GM19193 (cell line): ENCODE measurements around the gene GARRE1.

Experiments used
- POLR2A ChIP-seq: IDR thresholded peaks from 4 replicates; pipeline ENCODE4 v1.6.1; 2011; ENCODE audit not compliant: insufficient read depth, insufficient read length; ENCODE audit errors: extremely low read depth

GARRE1 gene

DNA sequence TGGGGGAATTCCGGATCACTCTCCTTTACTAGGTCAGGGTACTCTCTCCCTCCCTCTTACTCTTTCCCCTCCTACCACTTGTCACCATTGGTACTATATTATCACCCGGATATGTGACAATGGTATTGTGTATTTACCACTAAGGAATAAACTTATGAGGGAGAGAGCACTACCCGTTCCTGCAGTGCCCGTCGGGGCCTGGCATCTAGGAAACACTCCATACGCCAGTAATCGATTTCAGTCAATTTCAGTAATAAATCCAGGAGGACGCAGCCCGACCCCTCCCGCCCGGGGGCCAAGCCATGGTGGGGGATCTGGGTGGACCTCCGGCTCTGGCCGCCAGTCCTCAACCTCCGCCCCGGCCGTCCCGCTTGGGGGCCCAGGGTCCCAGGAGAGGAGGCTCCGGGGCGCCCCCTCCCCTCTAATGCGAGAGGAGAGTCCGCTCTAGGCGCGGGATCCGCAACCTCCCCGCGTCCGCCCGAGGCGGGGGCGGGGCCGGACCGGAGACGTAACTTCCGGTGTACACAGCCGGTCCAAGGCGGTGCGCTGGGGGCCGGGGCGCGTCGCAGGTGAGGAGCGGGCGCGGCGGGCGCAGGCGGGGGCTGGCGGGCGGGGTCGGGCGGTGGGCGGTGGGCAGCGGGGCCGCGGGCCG lies at the start of gene GARRE1:
TSS of gene GARRE1 (plus strand) at position 509 of the 652 bp plus-strand sequence. CDS start 45,920 bp downstream, outside the sequence.
- peak; percentile 89 for TF ChIP-seq POLR2A

DNA sequence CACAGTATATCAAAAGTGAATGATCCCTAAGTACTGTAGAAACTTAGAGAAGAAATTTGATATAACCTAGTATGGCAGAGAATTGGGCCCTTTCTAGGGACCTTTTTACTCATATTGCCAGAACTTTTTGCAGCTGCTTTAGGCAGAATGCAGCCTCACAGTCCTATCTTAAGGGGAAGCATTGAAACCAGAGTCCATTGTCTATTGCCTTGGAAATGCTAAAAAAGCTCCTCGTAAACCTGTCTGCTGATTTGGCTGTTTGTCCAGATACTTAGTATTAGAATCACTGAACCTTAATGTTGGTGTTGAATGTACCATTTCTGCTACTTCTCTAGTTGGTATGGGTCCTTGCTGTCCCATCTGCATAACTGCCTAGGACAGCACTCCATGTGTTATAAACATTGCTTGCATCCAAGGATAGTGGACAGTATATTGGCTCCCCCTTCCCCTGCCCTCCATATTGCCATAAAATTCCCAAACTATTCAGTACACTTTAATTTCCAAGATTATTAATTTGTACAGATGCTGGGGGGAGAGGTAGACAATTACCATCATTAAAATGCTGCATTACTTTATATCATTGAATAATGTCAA lies 46.0 kb upstream of the GARRE1 start:
- TF ChIP-seq POLR2A = no peak

DNA sequence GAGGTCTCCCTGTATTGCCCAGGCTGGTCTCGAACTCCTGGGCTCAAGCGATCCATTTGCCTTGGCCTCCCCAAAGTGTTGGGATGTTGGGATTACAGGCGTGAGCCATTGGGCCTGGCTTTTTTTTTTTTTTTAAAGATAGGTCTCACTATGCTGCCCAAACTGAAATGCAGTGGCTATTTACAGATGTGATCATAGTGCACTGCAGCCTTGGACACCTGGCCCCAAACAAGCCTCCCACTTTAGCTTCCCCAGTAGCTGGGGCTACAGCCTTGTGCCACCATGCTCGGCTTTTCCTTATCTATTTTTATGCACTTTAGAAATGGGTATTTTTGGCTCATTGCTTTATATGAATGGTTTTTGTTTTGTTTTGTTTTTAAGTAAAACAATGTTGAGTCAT lies 44.6 kb upstream of the GARRE1 start:
- TF ChIP-seq POLR2A = no peak

DNA sequence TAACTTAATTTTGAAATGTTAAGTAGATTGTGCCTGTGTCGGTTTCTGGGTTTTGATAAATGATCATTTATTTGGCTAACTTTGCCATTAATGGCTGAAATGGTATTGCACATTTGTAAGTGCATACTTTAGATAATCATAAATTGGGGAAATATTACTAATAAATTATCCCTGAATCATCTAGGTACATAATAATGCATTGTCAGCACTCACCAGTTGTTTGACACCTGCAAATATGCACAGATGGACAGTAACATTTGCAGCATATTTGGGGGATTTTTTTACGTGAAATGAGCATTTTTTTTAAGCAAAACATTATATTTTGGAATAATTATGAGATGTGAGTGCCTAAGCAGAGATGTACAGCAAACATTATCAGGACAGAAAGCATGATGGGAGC lies 41.1 kb upstream of the GARRE1 start:
- no peak for TF ChIP-seq POLR2A

GRCh38 chr19:34214040-34214439 lies 40.3 kb upstream of the GARRE1 start:
- no peak for TF ChIP-seq POLR2A

DNA sequence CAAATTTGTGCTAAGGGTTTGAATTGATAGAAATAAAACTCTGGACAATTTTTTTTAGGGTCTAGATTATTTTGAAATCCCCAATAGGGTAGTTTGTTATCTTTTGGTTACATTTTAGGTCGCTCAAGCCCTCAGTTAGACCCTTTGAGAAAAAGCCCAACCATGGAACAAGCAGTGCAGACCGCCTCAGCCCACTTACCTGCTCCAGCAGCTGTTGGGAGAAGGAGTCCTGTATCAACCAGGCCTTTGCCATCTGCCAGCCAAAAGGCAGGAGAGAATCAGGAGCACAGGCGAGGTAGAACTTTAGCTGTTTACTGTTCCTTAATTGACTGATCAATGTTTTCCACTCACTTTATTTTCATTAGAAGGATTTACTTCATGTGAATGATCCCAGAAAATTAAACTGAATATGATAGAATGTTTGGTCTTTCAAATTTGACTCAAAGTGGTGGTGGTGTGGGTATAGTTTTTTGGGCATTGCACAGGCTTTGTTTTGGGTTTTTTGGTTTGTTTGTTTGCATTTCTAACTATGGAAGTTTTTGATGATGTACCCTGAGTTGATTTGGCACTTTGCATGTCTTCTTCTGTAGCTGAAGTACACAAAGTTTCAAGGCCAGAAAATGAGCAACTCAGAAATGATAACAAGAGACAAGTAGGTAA lies 39.2 kb upstream of the GARRE1 start:
- no peak for TF ChIP-seq POLR2A

GRCh38 chr19:34215666-34216038 lies 38.7 kb upstream of the GARRE1 start:
- no peak for TF ChIP-seq POLR2A

GRCh38 chr19:34217952-34218817 lies 36.2 kb upstream of the GARRE1 start:
- no peak for TF ChIP-seq POLR2A

- TF ChIP-seq POLR2A = no peak
These were observed 35.6 kb upstream of the GARRE1 start for GRCh38 chr19:34218818-34219164.

GRCh38 chr19:34220472-34221063 lies 33.8 kb upstream of the GARRE1 start:
- TF ChIP-seq POLR2A = no peak

DNA sequence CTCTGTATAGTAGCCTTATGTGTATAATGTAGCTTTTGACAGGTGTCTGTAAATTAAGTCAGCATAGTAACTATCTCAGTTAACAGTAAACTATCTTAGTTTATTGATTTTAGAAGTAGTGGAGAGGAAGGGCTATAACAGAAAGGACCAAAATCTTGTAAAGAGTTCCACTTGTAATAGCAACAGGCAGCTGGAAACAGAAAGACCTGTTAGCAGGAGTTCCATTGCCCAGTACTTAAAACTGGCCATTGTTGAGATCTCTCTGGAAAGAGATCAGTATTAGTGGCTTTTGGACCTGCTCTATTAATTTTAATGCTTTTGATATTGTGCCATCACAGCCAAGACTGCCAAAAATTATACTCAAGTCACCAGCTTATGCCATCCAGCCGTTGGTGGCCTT lies 32.0 kb upstream of the GARRE1 start:
- no peak for TF ChIP-seq POLR2A

DNA sequence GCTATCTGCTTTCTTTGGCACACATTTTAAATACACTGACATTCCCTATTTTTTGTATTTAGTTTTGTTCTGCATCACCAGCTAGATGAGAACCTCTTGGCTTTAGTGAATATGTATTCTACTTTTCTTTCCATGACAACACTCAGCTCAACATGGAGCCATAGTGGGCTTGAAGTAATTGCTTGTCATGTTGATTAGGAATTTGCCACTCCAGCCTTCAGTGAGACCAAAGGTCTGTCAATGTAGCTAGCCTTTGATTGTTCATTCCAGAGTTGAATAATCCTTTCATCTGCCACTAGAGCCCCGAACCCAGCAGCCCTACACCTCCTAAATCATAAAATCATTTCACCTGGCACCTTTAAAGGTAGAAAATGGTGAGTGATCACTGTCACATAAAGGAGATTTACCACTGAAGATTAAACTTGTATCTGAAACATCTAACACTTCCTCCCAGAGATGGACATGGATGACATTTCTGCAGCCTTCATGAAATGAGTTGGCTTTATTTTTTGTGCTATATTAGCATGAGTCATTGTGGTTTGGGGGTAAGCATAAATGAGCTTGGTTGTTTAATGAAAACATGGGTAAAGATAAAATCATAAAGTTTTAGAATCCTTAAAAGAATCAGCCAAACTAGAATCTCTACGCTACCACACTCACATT lies 29.2 kb upstream of the GARRE1 start:
- no peak for TF ChIP-seq POLR2A

GRCh38 chr19:34225659-34226015 lies 28.7 kb upstream of the GARRE1 start:
- no peak for TF ChIP-seq POLR2A

GRCh38 chr19:34226036-34226435 lies 28.3 kb upstream of the GARRE1 start:
- no peak for TF ChIP-seq POLR2A

- TF ChIP-seq POLR2A = no peak
These were observed 26.0 kb upstream of the GARRE1 start for GRCh38 chr19:34228347-34228746.

DNA sequence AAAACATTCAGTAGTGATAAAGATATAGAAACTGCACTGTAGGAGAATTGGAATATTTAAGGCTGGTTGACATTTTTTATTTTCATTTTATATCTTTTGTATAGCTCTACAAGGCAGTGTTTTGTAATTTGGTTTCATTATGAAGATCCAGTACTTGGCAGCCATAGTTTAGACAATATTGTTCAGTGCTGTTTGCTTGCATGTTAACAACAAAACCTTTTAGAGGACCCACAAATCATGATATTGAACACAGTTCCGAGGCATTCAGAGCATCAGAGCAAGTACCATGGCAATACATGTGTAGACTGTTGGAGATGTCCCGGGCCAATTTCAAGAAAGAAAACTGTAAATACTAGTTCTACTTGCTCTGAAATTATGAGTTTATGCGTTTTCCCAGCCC lies 25.6 kb upstream of the GARRE1 start:
- TF ChIP-seq POLR2A = no peak

DNA sequence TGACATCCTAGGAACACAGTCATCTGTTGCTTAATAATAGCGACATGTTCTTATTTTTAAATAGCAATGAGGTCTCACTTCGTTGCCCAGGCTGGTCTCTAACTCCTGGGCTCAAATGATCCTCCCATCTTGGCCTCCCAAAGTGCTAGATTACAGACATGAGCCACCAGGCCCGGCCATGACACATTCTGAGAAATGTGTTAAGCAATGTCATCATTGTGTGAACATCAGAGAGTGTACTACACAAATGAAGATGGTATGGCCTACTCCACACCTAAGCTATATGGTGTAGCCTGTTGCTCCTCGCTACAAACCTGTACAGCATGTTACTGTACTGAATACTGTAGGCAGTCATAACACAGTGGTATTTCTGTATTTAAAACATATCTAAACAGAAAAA lies 24.6 kb upstream of the GARRE1 start:
- TF ChIP-seq POLR2A = no peak
